ENCODE results near the gene MUC5AC.

The MUC5AC gene

DNA sequence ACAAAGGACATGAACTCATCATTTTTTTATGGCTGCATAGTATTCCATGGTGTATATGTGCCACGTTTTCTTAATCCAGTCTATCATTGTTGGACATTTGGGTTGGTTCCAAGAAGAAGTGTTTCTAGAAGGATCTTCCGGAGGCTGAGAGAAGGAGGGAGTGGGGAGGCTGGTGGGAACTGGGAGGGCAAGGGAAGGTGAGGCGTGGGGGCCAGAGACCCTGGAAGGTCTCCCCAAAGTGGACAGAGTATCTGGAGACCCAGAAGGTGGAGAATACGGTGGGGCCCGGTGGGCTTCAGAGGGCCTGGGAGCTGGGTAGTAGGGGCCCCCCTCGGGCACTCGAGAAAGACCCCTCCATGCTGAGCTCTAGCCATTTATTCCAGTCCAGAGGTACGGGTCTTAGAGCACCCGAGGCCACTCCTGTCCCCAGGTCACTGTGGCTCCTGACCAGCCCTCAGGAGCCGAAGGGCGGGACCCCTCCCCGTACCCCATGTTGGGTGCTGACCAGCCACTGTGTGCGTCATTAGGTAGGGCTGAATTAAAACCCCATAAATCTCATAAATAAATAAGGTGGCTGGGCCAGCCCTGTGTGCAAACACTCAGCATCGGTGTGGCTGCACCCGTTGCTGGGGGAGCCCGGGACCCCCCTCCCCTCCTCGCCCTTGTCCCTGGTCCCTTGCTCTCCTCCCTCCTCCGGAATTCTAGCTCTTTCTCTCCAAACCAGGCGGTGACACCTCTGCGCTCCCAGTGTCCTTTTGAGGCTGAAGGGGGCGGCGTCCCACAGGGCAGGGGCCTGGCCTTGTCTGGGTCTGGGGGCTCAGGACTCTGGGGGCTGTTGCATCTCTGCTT lies 38.8 kb upstream of the MUC5AC start:
- no peak for TF ChIP-seq ZFX (IDR thresholded peaks at IDR 0.05; ENCODE audit: borderline replicate concordance)
- TF ChIP-seq, protein P1, sequence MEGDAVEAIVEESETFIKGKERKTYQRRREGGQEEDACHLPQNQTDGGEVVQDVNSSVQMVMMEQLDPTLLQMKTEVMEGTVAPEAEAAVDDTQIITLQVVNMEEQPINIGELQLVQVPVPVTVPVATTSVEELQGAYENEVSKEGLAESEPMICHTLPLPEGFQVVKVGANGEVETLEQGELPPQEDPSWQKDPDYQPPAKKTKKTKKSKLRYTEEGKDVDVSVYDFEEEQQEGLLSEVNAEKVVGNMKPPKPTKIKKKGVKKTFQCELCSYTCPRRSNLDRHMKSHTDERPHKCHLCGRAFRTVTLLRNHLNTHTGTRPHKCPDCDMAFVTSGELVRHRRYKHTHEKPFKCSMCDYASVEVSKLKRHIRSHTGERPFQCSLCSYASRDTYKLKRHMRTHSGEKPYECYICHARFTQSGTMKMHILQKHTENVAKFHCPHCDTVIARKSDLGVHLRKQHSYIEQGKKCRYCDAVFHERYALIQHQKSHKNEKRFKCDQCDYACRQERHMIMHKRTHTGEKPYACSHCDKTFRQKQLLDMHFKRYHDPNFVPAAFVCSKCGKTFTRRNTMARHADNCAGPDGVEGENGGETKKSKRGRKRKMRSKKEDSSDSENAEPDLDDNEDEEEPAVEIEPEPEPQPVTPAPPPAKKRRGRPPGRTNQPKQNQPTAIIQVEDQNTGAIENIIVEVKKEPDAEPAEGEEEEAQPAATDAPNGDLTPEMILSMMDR (IDR thresholded peaks at IDR 0.05): no peak
- no peak overlapping the region for H3K27ac ChIP-seq

DNA sequence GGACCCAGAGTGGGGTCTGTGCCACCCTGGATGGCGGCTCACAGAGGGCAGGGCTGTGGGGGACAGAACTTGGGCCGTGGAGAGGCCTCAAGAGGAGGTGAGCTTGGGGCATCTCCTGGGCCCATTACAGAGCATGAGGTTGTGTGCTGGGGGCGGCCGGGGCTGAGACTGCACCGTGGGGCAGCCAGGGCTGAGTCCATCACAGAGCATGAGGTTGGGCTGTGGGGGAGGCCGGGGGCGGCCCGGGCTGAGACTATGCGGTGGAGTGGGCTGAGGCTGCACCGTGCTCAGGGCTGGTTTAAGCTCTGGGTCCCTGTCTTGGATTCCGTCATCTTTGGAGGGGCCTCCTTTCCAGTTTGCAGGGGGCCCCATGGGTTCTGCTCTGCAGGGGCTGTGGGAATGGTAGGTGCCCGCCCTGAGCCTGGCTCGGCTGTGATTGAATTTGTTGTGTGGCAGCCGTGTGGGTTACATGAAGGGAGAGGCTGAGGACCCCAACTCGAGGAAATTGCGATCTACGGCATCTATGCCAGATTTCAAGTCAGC lies 38.1 kb upstream of the MUC5AC start:
- H3K27ac ChIP-seq: no peak overlapping the region
- TF ChIP-seq, protein P1 (IDR thresholded peaks at IDR 0.05): no peak
- no peak for TF ChIP-seq ZFX (IDR thresholded peaks at IDR 0.05; ENCODE audit: borderline replicate concordance)

DNA sequence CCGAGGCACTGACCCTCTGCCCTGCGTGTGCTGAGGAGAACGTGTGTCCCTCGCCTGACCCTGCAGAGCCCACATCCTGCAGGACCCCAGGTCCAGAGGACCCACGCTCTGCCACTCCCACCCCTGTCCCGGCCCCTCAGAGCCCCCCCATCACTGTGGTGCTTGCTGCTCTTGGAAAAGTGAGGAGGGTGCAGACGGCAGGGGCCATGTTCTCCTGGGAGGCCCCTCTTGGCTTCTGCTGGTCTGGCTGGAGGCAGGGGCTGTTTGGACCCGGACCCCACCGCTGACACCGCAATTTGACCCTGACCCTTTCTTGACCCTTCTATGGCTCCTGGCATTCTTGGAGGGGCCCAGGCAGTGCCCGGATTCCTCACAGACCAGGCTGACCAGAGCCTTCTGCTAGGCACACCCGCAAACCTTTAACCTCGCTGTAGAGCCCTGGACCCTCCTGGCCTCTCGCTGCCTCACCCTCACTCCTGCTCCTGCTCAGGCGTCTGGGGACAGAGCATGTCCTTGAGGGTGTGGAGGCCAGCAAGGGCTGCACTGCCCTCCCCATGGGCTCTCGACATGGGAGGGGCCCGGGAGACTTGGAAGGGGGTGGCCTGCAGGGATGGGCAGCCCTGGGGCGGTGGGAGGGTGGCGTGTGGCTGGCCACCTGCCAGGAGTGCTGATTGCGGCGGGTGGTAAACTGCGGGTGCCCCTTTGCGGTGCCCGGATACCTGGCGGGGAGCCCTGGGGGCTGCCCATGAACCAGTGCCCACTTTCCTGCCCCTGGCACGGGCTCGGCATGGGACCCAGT lies 37.0 kb upstream of the MUC5AC start:
- TF ChIP-seq ZFX (IDR thresholded peaks at IDR 0.05; ENCODE audit: borderline replicate concordance): no peak
- TF ChIP-seq, protein P1 (IDR thresholded peaks at IDR 0.05): no peak
- H3K27ac ChIP-seq: no peak overlapping the region

DNA sequence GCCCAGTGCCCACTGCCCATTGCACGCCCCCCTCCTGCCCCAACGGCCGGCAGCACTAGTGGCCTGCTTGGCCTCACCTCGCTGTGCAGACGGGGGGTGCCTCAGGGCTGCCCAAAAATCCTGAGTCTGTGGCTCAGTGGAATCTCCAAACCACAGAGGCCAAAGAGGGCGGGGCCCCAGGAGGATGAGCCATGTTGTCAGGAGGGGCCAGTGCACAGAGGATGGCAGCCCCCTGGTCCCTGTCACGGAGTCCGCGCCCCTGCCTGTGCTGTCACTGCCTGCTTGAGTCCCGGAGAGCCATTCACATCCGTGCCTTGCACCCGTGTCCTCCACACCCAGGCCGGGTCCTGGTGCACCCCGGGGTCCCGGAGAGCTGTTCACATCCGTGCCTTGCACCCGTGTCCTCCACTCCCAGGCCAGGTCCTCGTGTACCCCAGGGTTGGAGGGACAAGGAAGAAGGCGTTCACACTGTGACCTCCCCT lies 36.4 kb upstream of the MUC5AC start:
- no peak overlapping the region for H3K27ac ChIP-seq
- no peak for TF ChIP-seq ZFX (IDR thresholded peaks at IDR 0.05; ENCODE audit: borderline replicate concordance)
- TF ChIP-seq, protein P1 (IDR thresholded peaks at IDR 0.05): no peak

DNA sequence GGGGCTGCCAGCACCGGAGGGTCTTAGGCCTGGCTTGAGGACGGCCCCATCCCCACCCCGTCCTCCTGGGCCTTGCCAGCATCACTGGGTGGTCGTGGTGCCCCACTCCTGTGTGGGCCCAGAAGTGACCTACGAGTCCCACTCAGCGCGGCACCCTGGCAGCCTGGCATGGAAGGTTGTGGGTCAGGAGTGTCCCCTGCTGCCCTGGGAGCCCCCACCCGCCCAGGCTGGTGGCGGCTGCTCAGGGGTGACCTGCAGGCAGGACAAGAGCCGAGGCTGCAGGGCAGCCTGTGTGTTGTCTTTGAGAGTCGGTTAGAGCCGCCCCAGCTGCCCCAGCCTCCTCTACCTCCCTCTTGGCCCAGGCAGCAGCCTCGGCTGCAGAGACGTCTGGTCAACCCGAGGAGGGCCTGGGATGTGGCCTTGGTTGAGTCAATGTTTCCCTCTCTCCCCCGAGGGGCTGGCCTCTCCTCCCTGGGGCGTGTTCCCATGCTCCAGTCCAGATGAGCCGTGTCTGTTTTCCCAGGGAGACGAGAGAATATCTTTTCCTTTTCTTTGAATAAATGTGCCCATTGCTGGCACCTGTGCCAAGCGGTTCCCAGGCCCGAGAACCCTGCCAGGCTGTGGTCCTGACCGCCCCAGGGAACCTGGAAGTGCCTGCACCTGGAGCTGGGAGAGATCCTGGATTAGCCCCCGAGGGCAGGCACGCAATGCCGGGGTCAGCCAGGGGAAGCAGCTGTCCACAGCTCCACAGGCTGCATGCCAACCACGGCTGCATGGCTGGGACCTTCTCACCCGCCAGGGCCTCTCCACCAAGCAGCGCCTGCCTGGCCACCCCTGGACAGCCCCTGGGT lies 35.7 kb upstream of the MUC5AC start:
- TF ChIP-seq, protein P1 (IDR thresholded peaks at IDR 0.05): no peak
- no peak for TF ChIP-seq ZFX (IDR thresholded peaks at IDR 0.05; ENCODE audit: borderline replicate concordance)

DNA sequence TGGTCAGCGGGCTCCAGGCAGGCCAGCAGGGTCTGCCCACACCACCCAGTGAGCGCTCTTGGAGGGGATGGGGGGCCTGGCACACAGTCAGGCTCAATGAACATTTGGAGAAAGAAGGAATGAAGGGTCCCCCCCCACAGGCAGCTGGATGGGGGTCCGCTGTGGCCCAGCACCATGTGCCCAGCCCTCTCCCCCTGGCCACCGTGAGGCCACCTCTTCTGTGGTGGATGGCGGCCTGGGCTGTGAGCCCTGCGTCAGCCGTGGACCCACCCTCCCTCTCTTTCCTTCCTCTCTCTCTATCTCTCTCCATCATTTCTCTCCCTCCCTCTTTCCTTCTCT lies 35.1 kb upstream of the MUC5AC start:
- TF ChIP-seq, protein P1 (IDR thresholded peaks at IDR 0.05): no peak
- TF ChIP-seq ZFX (IDR thresholded peaks at IDR 0.05; ENCODE audit: borderline replicate concordance): no peak
- H3K27ac ChIP-seq: no peak overlapping the region

More for the DNA sequence above, 35.7 kb upstream of the MUC5AC start:
- no peak overlapping the region for H3K27ac ChIP-seq
